ENCODE data around the gene TEKT5. TPM values are rescaled to one million over a fixed set of nuclear protein-coding genes. Genes with fewer than 3 reads are reported as not detected.

The TEKT5 gene
- total RNA-seq, 1 donor from 2014 or later, result 0.07 TPM

GRCh38 chr16:10657925-10658324 is 36.8 kb downstream of the TEKT5 start:
- H3K9me3 ChIP-seq (ENCODE audit: low read depth), result no peaks in the 10 kb centered on the region
- no peaks in the 10 kb centered on the region for H3K27me3 ChIP-seq
- Mint-ChIP-seq H3K4me1 (no peaks in the 10 kb centered on the region), H3K4me3 (no peak overlapping the region), H3K27me3 (ENCODE audit: insufficient read depth, low read depth) (peaks cover 2% of the 10 kb centered on the region), H3K36me3 (no peaks in the 10 kb centered on the region), H3K9me3 (no peaks in the 10 kb centered on the region), H3K27ac (no peak overlapping the region)
- H3K4me1 ChIP-seq, result peaks cover 4% of the 10 kb centered on the region
- H3K36me3 ChIP-seq, result no peaks in the 10 kb centered on the region
- H3K9ac ChIP-seq, result no peak overlapping the region
- no peak for DNase-seq (ENCODE audit: low spot score)
- no peaks in the 10 kb centered on the region for H3F3A ChIP-seq (ENCODE audit: low read depth)
- H3K79me2 ChIP-seq (ENCODE audit: low read depth), result no peaks in the 10 kb centered on the region
- no peak overlapping the region for H2AFZ ChIP-seq (replicated peaks)
- H3K4me2 ChIP-seq, result no peak overlapping the region
- H3K27ac ChIP-seq, result no peak overlapping the region
- H4K20me1 ChIP-seq (ENCODE audit: low read depth), result no peaks in the 10 kb centered on the region
- H3K4me3 ChIP-seq, result no peak overlapping the region
- TF ChIP-seq EZH2phosphoT487 (IDR thresholded peaks at IDR 0.05) (no peak), CTCF (IDR thresholded peaks at IDR 0.05) (no peak), EZH2 (IDR thresholded peaks at IDR 0.05) (no peak)

- DNase-seq (ENCODE audit: low spot score), result no peak
- no peaks in the 10 kb centered on the region for H3F3A ChIP-seq (ENCODE audit: low read depth)
- no peak overlapping the region for H3K27ac ChIP-seq
- no peaks in the 10 kb centered on the region for H4K20me1 ChIP-seq (ENCODE audit: low read depth)
- H3K4me1 ChIP-seq, result peaks cover 4% of the 10 kb centered on the region
- no peaks in the 10 kb centered on the region for H3K79me2 ChIP-seq (ENCODE audit: low read depth)
- Mint-ChIP-seq H3K9me3 (no peaks in the 10 kb centered on the region), H3K27me3 (ENCODE audit: insufficient read depth, low read depth) (peaks cover 4% of the 10 kb centered on the region), H3K27ac (no peak overlapping the region), H3K4me3 (no peak overlapping the region), H3K36me3 (no peaks in the 10 kb centered on the region), H3K4me1 (no peaks in the 10 kb centered on the region)
- no peak overlapping the region for H2AFZ ChIP-seq (replicated peaks)
- no peak overlapping the region for H3K9ac ChIP-seq
- no peaks in the 10 kb centered on the region for H3K27me3 ChIP-seq
- H3K4me2 ChIP-seq, result no peak overlapping the region
- TF ChIP-seq EZH2phosphoT487 (IDR thresholded peaks at IDR 0.05) (no peak), CTCF (IDR thresholded peaks at IDR 0.05) (no peak), EZH2 (IDR thresholded peaks at IDR 0.05) (no peak)
- H3K36me3 ChIP-seq, result no peaks in the 10 kb centered on the region
- H3K9me3 ChIP-seq (ENCODE audit: low read depth), result no peaks in the 10 kb centered on the region
- H3K4me3 ChIP-seq, result no peak overlapping the region
Observed at GRCh38 chr16:10656618-10657017, 38.1 kb downstream of the TEKT5 start.

- Histone ChIP-seq H3K4me1 (peaks cover 4% of the 10 kb centered on the region), H3F3A (ENCODE audit: low read depth) (no peaks in the 10 kb centered on the region), H2AFZ (replicated peaks) (no peak overlapping the region), H3K4me2 (no peak overlapping the region), H3K27me3 (no peaks in the 10 kb centered on the region), H3K9me3 (ENCODE audit: low read depth) (no peaks in the 10 kb centered on the region), H4K20me1 (ENCODE audit: low read depth) (no peaks in the 10 kb centered on the region), H3K27ac (no peak overlapping the region), H3K4me3 (no peak overlapping the region), H3K79me2 (ENCODE audit: low read depth) (no peaks in the 10 kb centered on the region), H3K9ac (no peak overlapping the region), H3K36me3 (no peaks in the 10 kb centered on the region)
- H3K9me3 Mint-ChIP-seq, result no peaks in the 10 kb centered on the region
- no peaks in the 10 kb centered on the region for H3K36me3 Mint-ChIP-seq
- no peaks in the 10 kb centered on the region for H3K4me1 Mint-ChIP-seq
- no peak for TF ChIP-seq CTCF (IDR thresholded peaks at IDR 0.05)
- TF ChIP-seq EZH2 (IDR thresholded peaks at IDR 0.05), result no peak
- TF ChIP-seq EZH2phosphoT487 (IDR thresholded peaks at IDR 0.05), result no peak
- peaks cover 5% of the 10 kb centered on the region for H3K27me3 Mint-ChIP-seq (ENCODE audit: insufficient read depth, low read depth)
- DNase-seq (ENCODE audit: low spot score), result no peak
- H3K27ac Mint-ChIP-seq, result no peak overlapping the region
- H3K4me3 Mint-ChIP-seq, result no peak overlapping the region
Observed at GRCh38 chr16:10655415-10655977, 39.2 kb downstream of the TEKT5 start.
